Heart right ventricle (tissue), 16 donors: ENCODE measurements around the gene NUP210. TPM values are rescaled to one million over a fixed set of nuclear protein-coding genes. Genes with fewer than 3 reads are reported as not detected.
A peak's percentile ranks its signal among the peaks of the same experiment; 100 is the strongest.

Experiments used
- ATAC-seq, 8 donors: fragments of 200-7000 bp; cut with Tn5 transposase; one replicate each; pipeline ENCODE4 v1.9.1; 2020; ENCODE audit warnings: mild to moderate bottlenecking in 8 of 8, moderate library complexity in 8 of 8, moderate number of reproducible peaks in 1 of 8
- DNase-seq, 2 donors: peaks; one replicate each; pipeline ENCODE4 v3.0.0-alpha.2; 2020
- H3K27ac ChIP-seq, 10 donors: fragments of 200-600 bp; sonication (generic) in 2 of 10; one replicate each; pipeline versions ENCODE4 v1.5.0 to v1.8.0; 2020 to 2022; ENCODE audit warnings: mild to moderate bottlenecking in 3 of 10
- H3K27me3 ChIP-seq, 7 donors: fragments of 200-600 bp; one replicate each; pipeline ENCODE4 v1.8.0; 2021 to 2022; ENCODE audit warnings: mild to moderate bottlenecking in 2 of 7
- H3K36me3 ChIP-seq, 9 donors: fragments of 200-600 bp; sonication (generic) in 1 of 9; one replicate each; pipeline versions ENCODE4 v1.5.0 to v1.8.0; 2020 to 2022; ENCODE audit warnings: mild to moderate bottlenecking in 2 of 9
- H3K4me1 ChIP-seq, 9 donors: fragments of 200-600 bp; sonication (generic) in 1 of 9; one replicate each; pipeline versions ENCODE4 v1.5.0 to v1.8.0; 2020 to 2022; ENCODE audit warnings: mild to moderate bottlenecking in 4 of 9
- H3K4me3 ChIP-seq, 10 donors: fragments of 200-600 bp; sonication (generic) in 2 of 10; one replicate each; pipeline versions ENCODE4 v1.5.0 to v1.8.0; 2020 to 2022; ENCODE audit warnings: mild to moderate bottlenecking in 7 of 10, moderate library complexity in 2 of 10
- H3K9me3 ChIP-seq, 11 donors: fragments of 200-600 bp in 10 of 11; sonication (generic) in 2 of 11; one replicate each; pipeline versions ENCODE4 v1.5.0 to v1.8.0; 2013 to 2022; ENCODE audit warnings: mild to moderate bottlenecking in 2 of 11, control low read depth in 1 of 11, moderate library complexity in 1 of 11
- CTCF ChIP-seq, 9 donors: fragments of 200-600 bp; sonication (generic) in 2 of 9; IDR thresholded peaks; one replicate each; pipeline versions ENCODE4 v1.5.0 to v1.8.0; 2021 to 2022; ENCODE audit warnings: antibody characterized with exemption in 9 of 9, mild to moderate bottlenecking in 5 of 9, moderate library complexity in 1 of 9
- WGBS, 2 donors: extraction: QIAGEN DNeasy Blood & Tissue Kit; methylation state at CpG; one replicate each; pipeline ENCODE4 v1.1.7; 2013; ENCODE audit warnings: inconsistent platforms in 1 of 2; 5-methylcytosine and 5-hydroxymethylcytosine counted together
- intact Hi-C, 10 donors: fragments of 100-400 bp; cut with DNase I; formaldehyde crosslinking; loops; one replicate each; pipeline versions ENCODE4 v1.11.1 to v1.14.2; 2022
- polyA plus RNA-seq, 2 donors: library from polyadenylated mRNA; stranded (reverse); fragments of 200-250 nt; gene quantifications; one replicate each; pipeline ENCODE4 v1.2.3, GENCODE V29; 2013
- total RNA-seq, 10 donors: library from RNA; stranded (reverse); fragmentation: NEBNext Ultra II Directional in 3 of 10; extraction: Animal tissue kit (Norgen Biotek cat#: 25700) in 3 of 10; gene quantifications; one replicate each; pipeline versions ENCODE4 v1.2.1 to v1.2.4, GENCODE V29; 2021 to 2023
- donor health status: Arrhythmogenic right ventricular cardiomyopathy.
- donor health status: ischemic (EF 13 %, LVEDD 7.1; RV severe dilation, severe dysfunction).
- donor health status: healthy with polysubstance abuse.
- donor health status: DM: no; HTN: yes; CAD: no.
- donor health status: DM: no; HTN: no; CAD: no.
- donor health status: ischemic (EF 25% LVEDD 6.9; RV normal size, moderate dysfunction).
- donor health status: ischemic (EF 25% LVEDD 5.7; RV mildly dilated, moderate dysfunction).
- donor health status: healthy.
- donor health status: DM: yes; HTN: yes; CAD: no.
- donor health status: Ischemic cardiomyopathy.
- donor health status: ischemic (EF 35%, LVEDD 5.7; RV mildly dilated, moderate dysfunction).
- donor health status: nonischemic (EF 11% LVEDD 7.7; RV severe dilation, severe dysfunction).
- donor health status: DM: yes; HTN: yes; CAD: no.
- donor health status: PGD.
- donor health status: ischemic (EF 29% LVEDD 5.4; RV normal size, mild dysfunction).
- donor health status: nonischemic (EF 23%, LVEDD 6.1; RV moderate dilation, normal function).

The NUP210 gene
- total and polyA plus RNA-seq, 12 donors = 0.84 to 7.2 (median 2.5) TPM

DNA sequence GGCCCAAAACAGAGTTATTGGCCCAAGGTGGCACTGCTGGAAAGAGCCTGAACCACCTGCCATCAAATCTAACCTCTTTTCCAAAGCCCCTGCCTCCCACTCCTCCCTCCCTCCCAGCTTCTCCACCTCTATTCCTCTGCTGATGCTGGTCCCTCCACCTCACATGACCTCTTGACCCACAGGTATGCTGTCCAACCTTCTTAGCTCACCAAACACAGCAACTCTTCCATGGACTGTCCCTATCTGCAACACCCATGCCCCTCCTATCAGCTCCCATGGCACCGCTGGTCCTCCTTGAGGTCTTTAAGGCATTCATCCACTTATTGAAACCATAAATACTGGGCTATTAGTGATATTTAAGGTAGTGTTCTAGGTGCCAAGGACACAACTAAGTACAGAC, 12.6 kb downstream of the NUP210 start:
- Histone ChIP-seq H3K36me3 (no peaks in the 10 kb centered on the region), H3K9me3 (peaks cover 0 to 30% (median 5%) of the 10 kb centered on the region in 11 donors), H3K27me3 (no peaks in the 10 kb centered on the region), H3K27ac (no peak overlapping the region), H3K4me3 (no peak overlapping the region), H3K4me1 (no peaks in the 10 kb centered on the region)
- ATAC-seq (no peak), DNase-seq (no peak)
- WGBS, 2 donors = 96 to 97% methylated on average over 1 of the region's 1 CpG
- TF ChIP-seq CTCF (IDR thresholded peaks at IDR 0.05) = no peak
- intact Hi-C loops = no loop called here

DNA sequence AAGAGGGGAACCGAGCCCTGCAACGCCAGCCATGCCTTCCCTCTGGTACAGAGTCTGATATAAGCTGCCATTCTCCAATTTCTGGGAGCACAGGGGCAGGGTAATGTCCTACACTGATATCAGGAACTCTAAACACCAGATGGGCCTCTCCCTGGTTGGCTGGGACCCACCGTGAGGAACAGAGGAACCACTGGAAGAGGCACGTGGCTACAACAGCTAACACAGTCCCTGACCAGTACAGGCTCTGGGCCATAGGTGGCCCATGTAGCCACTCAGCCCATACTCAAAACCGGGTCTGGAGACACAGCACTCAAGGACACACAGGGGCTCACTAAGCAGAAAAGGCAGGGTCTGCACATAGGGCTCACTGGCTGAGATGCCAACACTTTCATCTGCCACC, 13.9 kb downstream of the NUP210 start:
- Histone ChIP-seq H3K27ac (no peak overlapping the region), H3K27me3 (no peaks in the 10 kb centered on the region), H3K9me3 (peaks cover 0 to 30% (median 5%) of the 10 kb centered on the region in 11 donors), H3K4me1 (no peaks in the 10 kb centered on the region), H3K4me3 (no peak overlapping the region), H3K36me3 (no peaks in the 10 kb centered on the region)
- DNase-seq = no peak
- WGBS, 2 donors = 70 to 76% methylated on average over 5 of the region's 5 CpGs
- no peak for TF ChIP-seq CTCF (IDR thresholded peaks at IDR 0.05)
- peak in 1 of 8 donors; percentile 18 for ATAC-seq
- intact Hi-C loops = no loop called here

DNA sequence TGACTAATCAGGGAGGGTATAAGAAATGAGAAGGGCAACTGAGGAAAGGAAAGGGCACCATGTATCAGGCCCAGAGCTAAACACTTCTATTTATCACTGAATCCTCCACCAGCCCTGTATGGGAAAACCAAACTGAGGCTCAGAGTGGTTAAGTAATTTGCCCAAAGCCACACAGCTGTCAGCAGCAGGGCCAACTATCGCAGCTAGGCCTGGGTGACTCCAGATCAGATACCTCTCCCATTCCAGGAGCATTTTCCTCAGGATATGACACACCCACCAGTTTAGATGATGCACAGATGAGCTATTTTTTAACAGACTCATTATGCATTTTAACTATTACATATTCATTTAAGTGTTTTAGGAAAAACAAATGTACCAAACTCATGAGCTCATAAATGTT, 14.5 kb downstream of the NUP210 start:
- Histone ChIP-seq H3K27me3 (no peaks in the 10 kb centered on the region), H3K9me3 (peaks cover 0 to 30% (median 5%) of the 10 kb centered on the region in 11 donors), H3K36me3 (no peaks in the 10 kb centered on the region), H3K4me3 (no peak overlapping the region), H3K4me1 (no peaks in the 10 kb centered on the region), H3K27ac (no peak overlapping the region)
- TF ChIP-seq CTCF (IDR thresholded peaks at IDR 0.05) = no peak
- intact Hi-C loops = no loop called here
- no peak for DNase-seq
- 90 to 92% methylated on average over 1 of the region's 1 CpG for WGBS, 2 donors
- no peak for ATAC-seq

DNA sequence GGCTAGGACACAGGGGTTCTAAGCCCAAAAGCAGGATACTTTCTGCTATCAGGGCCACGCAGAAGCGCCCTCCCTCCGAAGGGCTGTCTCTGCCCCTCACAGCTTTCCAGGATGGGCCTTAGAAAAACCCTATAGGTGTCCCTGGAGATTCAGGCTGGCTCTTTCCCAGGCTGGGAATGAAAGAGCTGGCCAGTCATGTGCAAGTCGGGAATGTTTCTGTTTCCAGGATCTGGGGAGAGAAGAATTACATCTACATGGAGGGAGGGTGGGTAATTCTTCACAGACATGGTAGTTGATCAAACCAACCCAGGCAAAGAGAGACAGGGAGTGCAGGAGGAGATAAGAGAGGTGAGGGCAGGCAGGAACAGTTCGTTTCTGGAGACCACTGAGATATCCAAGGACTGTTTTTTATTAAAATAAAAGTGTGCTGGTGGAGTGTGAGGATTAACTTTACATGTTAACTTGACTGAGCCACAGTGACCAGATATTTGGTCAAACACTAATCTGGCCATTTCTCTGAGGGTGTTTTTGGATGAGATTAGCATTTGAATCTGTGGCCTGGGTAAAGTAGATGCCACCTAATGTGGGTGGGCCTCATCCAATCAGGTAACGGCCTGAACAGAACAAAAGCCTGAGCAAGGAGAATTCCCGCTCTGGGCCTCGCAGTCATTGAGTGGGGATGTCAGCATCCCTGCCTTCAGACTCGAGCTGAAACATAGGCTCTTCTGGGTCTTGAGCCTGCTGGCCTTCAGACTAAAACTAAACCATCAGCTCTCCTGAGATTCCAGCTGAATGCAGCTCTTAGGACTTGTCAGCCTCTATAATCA, 15.3 kb downstream of the NUP210 start:
- no peak for ATAC-seq
- H3K4me3 ChIP-seq = no peak overlapping the region
- H3K9me3 ChIP-seq = peaks cover 0 to 30% (median 5%) of the 10 kb centered on the region in 11 donors
- no peak for DNase-seq
- H3K27ac ChIP-seq = no peak overlapping the region
- WGBS, 2 donors = 80 to 81% methylated on average over 9 of the region's 9 CpGs
- H3K27me3 ChIP-seq = no peaks in the 10 kb centered on the region
- H3K36me3 ChIP-seq = no peaks in the 10 kb centered on the region
- TF ChIP-seq CTCF (IDR thresholded peaks at IDR 0.05) = no peak
- no peaks in the 10 kb centered on the region for H3K4me1 ChIP-seq
- intact Hi-C loops = no loop called here
